ENCODE data around the gene CEP72. TPM values are rescaled to one million over a fixed set of nuclear protein-coding genes. Genes with fewer than 3 reads are reported as not detected.

The CEP72 gene
- total RNA-seq, 2 donors from 2014 or later = 35.6 to 36.5 TPM

DNA sequence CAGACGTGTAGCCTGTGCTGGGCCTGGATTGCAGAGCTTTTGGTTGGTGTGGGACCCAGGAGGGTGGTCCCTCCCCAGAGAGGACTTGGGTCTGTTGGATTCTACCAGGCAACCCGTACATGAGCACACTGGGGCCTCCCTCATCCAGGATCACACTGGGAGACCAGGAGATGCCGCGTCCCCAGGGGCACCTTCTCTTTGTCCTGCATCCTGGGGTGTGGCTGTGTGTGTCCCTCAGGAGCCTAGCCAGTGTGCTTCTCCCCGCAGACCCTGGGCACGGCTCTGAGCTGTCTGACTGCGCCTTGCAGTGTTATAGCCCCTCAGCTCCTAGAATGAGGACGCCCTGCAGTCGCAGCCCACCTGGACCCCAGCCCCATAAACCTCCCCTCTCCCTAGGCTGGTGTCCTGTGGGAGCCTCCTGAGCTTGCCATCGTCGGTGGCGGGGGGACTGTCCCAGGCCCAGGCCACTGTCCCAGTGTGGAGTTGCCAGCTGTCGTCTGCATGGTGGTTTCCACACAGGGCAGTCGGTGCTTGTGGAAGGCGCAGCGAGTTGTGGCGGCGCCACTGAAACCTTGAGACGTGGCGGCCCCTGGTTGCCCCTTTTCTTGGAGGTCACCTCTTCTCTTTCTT is 27.6 kb downstream of the CEP72 start:
- H3K9me3 ChIP-seq (ENCODE audit: control insufficient read depth, low read length) = no peaks in the 10 kb centered on the region
- H3K4me1 ChIP-seq (ENCODE audit: control insufficient read depth, insufficient read depth, low read length) = no peaks in the 10 kb centered on the region
- Mint-ChIP-seq H3K9me3 (no peaks in the 10 kb centered on the region), H3K4me1 (no peaks in the 10 kb centered on the region), H3K27me3 (ENCODE audit: insufficient read depth) (no peaks in the 10 kb centered on the region), H3K36me3 (ENCODE audit: low read depth) (peaks cover 58% of the 10 kb centered on the region), H3K27ac (no peak overlapping the region), H3K4me3 (no peak overlapping the region)
- no peak overlapping the region for H3K4me3 ChIP-seq (ENCODE audit: low read length)
- TF ChIP-seq, protein P1, sequence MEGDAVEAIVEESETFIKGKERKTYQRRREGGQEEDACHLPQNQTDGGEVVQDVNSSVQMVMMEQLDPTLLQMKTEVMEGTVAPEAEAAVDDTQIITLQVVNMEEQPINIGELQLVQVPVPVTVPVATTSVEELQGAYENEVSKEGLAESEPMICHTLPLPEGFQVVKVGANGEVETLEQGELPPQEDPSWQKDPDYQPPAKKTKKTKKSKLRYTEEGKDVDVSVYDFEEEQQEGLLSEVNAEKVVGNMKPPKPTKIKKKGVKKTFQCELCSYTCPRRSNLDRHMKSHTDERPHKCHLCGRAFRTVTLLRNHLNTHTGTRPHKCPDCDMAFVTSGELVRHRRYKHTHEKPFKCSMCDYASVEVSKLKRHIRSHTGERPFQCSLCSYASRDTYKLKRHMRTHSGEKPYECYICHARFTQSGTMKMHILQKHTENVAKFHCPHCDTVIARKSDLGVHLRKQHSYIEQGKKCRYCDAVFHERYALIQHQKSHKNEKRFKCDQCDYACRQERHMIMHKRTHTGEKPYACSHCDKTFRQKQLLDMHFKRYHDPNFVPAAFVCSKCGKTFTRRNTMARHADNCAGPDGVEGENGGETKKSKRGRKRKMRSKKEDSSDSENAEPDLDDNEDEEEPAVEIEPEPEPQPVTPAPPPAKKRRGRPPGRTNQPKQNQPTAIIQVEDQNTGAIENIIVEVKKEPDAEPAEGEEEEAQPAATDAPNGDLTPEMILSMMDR (conservative IDR thresholded peaks at IDR 0.05) = no peak
- WGBS, 2 experiments (ENCODE audit: insufficient coverage in 1 of 2, insufficient read length in 1 of 2) = 92 to 95% methylated on average over 13 to 20 of the region's 20 CpGs
- no peak for DNase-seq
- H3K27me3 ChIP-seq (ENCODE audit: control insufficient read depth, insufficient read depth, low read length, poor library complexity, severe bottlenecking) = no peaks in the 10 kb centered on the region
- peaks cover 44% of the 10 kb centered on the region for H3K36me3 ChIP-seq (ENCODE audit: control insufficient read depth, insufficient read depth, low read length)
- H3K9ac ChIP-seq (ENCODE audit: extremely low read depth, low read length, poor library complexity, severe bottlenecking) = no peak overlapping the region
- H3K27ac ChIP-seq (ENCODE audit: low read depth, low read length) = no peak overlapping the region

DNA sequence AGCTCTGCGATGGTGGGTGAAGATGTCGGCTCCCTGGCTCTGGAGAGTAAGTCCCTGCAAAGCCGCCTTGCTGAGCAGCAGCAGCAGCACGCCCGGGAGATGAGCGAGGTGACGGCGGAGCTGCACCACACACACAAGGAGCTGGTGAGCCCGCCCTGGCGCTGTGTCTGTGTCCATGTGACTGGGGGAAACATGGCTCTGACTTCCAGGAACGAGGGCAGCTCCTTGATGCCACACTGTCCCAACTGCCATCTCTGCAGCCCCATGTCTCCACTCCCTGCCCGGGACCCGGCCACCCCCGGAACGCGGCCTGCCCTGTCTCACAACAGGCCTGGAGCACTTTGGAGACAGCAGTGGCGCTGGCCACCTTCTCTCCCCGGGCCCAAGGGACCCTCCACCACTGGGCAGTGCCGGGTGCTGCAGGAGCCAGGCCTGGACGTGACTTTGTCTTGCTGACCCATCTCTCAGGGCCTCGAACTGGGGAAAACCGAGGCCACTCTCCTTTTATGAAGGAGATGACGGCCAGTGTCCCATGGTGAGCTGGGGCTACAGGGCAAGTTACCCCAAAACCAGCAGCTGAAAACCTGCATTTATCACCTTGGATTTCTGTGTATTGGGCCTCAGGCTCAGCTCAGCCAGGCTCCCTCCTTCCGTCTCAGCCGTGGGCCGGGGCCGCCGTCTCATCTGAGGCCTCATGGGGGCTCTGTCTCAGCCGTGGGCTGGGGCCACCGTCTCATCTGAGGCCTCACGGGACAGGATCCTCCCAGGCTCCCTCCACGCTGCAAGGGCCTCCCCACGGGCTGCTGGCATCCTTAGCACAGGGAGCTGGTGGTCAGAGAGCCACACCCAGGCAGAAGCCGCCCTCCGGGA is 28.6 kb downstream of the CEP72 start:
- Histone ChIP-seq H3K27me3 (ENCODE audit: control insufficient read depth, insufficient read depth, low read length, poor library complexity, severe bottlenecking) (no peaks in the 10 kb centered on the region), H3K9ac (ENCODE audit: extremely low read depth, low read length, poor library complexity, severe bottlenecking) (no peak overlapping the region), H3K4me1 (ENCODE audit: control insufficient read depth, insufficient read depth, low read length) (no peaks in the 10 kb centered on the region), H3K36me3 (ENCODE audit: control insufficient read depth, insufficient read depth, low read length) (peaks cover 39% of the 10 kb centered on the region), H3K9me3 (ENCODE audit: control insufficient read depth, low read length) (no peaks in the 10 kb centered on the region), H3K27ac (ENCODE audit: low read depth, low read length) (no peak overlapping the region), H3K4me3 (ENCODE audit: low read length) (no peak overlapping the region)
- WGBS, 2 experiments (ENCODE audit: insufficient coverage in 1 of 2, insufficient read length in 1 of 2) = 93 to 95% methylated on average over 25 to 35 of the region's 35 CpGs
- no peak overlapping the region for H3K27ac Mint-ChIP-seq
- no peak overlapping the region for H3K4me3 Mint-ChIP-seq
- no peaks in the 10 kb centered on the region for H3K27me3 Mint-ChIP-seq (ENCODE audit: insufficient read depth)
- H3K9me3 Mint-ChIP-seq = no peaks in the 10 kb centered on the region
- DNase-seq = no peak
- TF ChIP-seq, protein P1 (conservative IDR thresholded peaks at IDR 0.05) = no peak
- peaks cover 58% of the 10 kb centered on the region for H3K36me3 Mint-ChIP-seq (ENCODE audit: low read depth)
- no peaks in the 10 kb centered on the region for H3K4me1 Mint-ChIP-seq

DNA sequence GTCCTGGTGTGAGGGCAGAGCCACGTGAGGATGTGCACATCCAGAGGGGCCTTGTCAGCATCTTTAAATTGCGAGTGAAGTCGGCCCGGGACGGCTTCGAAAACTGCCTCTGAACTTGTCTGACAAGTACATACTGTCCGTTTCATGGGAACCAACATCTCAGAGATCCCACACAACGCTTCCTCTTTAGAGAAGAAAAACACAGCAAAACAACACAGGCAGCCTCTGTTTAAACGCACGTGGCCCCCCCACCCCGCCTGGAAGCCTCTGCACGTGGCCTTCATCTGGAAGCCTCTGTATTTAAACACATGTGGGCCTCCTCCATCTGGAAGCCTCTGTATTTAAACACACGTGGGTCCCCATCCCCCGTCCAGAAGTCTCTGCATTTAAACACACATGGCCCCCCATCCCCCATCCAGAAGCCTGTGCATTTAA is 29.2 kb downstream of the CEP72 start:
- Mint-ChIP-seq H3K36me3 (ENCODE audit: low read depth) (peaks cover 58% of the 10 kb centered on the region), H3K4me3 (no peak overlapping the region), H3K4me1 (no peaks in the 10 kb centered on the region), H3K27me3 (ENCODE audit: insufficient read depth) (no peaks in the 10 kb centered on the region), H3K9me3 (no peaks in the 10 kb centered on the region), H3K27ac (no peak overlapping the region)
- Histone ChIP-seq H3K9ac (ENCODE audit: extremely low read depth, low read length, poor library complexity, severe bottlenecking) (no peak overlapping the region), H3K4me3 (ENCODE audit: low read length) (no peak overlapping the region), H3K27me3 (ENCODE audit: control insufficient read depth, insufficient read depth, low read length, poor library complexity, severe bottlenecking) (no peaks in the 10 kb centered on the region), H3K9me3 (ENCODE audit: control insufficient read depth, low read length) (no peaks in the 10 kb centered on the region), H3K4me1 (ENCODE audit: control insufficient read depth, insufficient read depth, low read length) (no peaks in the 10 kb centered on the region), H3K36me3 (ENCODE audit: control insufficient read depth, insufficient read depth, low read length) (peaks cover 39% of the 10 kb centered on the region), H3K27ac (ENCODE audit: low read depth, low read length) (no peak overlapping the region)
- 92 to 98% methylated on average over 11 to 14 of the region's 14 CpGs for WGBS, 2 experiments (ENCODE audit: insufficient coverage in 1 of 2, insufficient read length in 1 of 2)
- TF ChIP-seq, protein P1 (conservative IDR thresholded peaks at IDR 0.05) = no peak
- no peak for DNase-seq

Measured in endodermal cell (in vitro differentiated cells).